Effector memory CD4-positive, alpha-beta T cell (primary cell): ENCODE data around the gene RAB11B.
"Not testable (repeated sequence)": the region's sequence is repeated elsewhere in the genome, so short reads cannot be mapped to it uniquely, and the experiment has no call there.

Experiments
- DNase-seq, 3 donors: peaks; one replicate each; pipeline ENCODE4 v3.0.0-alpha.2; 2020
- H3K27ac ChIP-seq: 2 replicates; pipeline ENCODE4 v1.7.0; 2013; ENCODE audit warnings: mild to moderate bottlenecking, low read length, moderate library complexity; ENCODE audit not compliant: insufficient read depth, poor library complexity, severe bottlenecking
- H3K27me3 ChIP-seq: replicated peaks from 2 replicates; pipeline ENCODE4 v1.7.0; 2013; ENCODE audit warnings: mild to moderate bottlenecking, low read length; ENCODE audit not compliant: insufficient read depth, control insufficient read depth, poor library complexity, severe bottlenecking
- H3K36me3 ChIP-seq: 2 replicates; pipeline ENCODE4 v1.7.0; 2013; ENCODE audit warnings: mild to moderate bottlenecking, low read length, moderate library complexity; ENCODE audit not compliant: control insufficient read depth, insufficient read depth
- H3K4me1 ChIP-seq: 2 replicates; pipeline ENCODE4 v1.7.0; 2013; ENCODE audit warnings: low read length, mild to moderate bottlenecking; ENCODE audit not compliant: control insufficient read depth, insufficient read depth, poor library complexity, severe bottlenecking
- H3K4me3 ChIP-seq: 2 replicates; pipeline ENCODE4 v1.7.0; 2013; ENCODE audit warnings: low read length, low read depth, mild to moderate bottlenecking; ENCODE audit not compliant: insufficient read depth, poor library complexity, severe bottlenecking
- H3K9me3 ChIP-seq: 2 replicates; pipeline ENCODE4 v1.7.0; 2013; ENCODE audit warnings: mild to moderate bottlenecking, low read length, moderate library complexity; ENCODE audit not compliant: control insufficient read depth

Gene RAB11B

DNA sequence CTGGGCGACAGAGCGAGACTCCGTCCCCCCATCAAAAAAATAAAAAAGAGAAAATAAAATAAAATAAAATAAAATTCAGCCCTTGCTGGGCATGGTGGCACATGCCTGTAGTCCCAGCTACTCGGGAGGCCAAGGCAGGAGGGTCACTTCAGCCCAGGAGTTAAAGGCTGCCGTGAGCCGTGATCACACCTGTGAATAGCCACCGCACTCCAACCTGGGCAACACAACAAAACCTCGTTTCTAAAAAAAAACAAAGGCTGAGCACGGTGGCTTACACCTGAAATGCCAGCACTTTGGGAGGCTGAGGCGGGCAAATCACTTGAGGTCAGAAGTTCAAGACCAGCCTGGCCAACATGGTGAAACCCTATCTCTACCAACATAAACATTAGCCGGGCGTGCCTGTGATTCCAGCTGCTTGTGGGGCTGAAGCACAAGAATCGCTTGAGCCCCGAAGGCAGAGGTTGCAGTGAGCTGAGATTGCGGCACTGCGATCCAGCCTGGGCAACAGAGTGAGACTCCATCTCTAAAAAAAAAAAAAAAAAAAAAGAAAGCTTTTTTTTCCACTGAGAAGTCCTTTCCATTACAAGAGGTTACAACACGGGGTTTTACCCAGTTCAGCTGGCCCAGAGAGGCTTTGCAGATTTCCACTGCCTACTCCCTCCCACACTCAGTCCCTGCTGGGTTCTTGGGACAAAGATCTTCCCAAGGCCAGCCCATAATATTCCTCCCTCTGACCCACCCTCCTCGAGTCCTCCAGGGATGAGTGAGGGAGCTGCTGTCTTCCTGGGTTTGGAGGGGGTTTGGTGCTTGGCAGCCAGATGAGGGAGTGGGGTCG is 19.8 kb upstream of the RAB11B start:
- peaks cover 4% of the 10 kb centered on the region for H3K27me3 ChIP-seq
- no peak overlapping the region for H3K4me3 ChIP-seq
- H3K9me3 ChIP-seq = no peaks in the 10 kb centered on the region
- H3K36me3 ChIP-seq = no peaks in the 10 kb centered on the region
- no peaks in the 10 kb centered on the region for H3K4me1 ChIP-seq
- no peak for DNase-seq
- H3K27ac ChIP-seq = no peak overlapping the region

DNA sequence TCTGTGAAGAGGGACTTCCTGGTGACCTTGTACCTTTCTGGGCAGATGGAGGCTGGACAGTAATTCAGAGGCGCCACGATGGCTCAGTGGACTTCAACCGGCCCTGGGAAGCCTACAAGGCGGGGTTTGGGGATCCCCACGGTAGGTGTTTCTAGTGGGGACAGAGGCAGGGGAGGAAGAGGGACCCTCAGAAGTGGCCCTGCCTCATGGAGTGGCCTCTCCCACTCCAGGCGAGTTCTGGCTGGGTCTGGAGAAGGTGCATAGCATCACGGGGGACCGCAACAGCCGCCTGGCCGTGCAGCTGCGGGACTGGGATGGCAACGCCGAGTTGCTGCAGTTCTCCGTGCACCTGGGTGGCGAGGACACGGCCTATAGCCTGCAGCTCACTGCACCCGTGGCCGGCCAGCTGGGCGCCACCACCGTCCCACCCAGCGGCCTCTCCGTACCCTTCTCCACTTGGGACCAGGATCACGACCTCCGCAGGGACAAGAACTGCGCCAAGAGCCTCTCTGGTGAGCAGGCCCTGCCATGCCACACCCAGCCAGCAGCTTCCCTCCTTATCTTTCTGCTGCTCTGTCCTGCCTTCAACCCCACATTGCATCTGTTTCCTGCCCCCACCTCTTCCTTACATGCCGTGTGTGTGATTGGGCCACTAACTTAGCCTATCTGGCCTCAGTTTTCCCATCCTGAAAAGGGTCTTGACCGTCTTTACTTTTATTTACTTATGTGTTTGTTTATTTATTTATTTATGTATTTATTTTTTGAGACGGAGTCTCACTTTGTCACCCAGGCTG is 19.0 kb upstream of the RAB11B start:
- Histone ChIP-seq H3K27me3 (peaks cover 4% of the 10 kb centered on the region), H3K27ac (no peak overlapping the region), H3K9me3 (no peaks in the 10 kb centered on the region), H3K36me3 (no peaks in the 10 kb centered on the region), H3K4me1 (no peaks in the 10 kb centered on the region), H3K4me3 (no peak overlapping the region)
- DNase-seq = no peak

DNA sequence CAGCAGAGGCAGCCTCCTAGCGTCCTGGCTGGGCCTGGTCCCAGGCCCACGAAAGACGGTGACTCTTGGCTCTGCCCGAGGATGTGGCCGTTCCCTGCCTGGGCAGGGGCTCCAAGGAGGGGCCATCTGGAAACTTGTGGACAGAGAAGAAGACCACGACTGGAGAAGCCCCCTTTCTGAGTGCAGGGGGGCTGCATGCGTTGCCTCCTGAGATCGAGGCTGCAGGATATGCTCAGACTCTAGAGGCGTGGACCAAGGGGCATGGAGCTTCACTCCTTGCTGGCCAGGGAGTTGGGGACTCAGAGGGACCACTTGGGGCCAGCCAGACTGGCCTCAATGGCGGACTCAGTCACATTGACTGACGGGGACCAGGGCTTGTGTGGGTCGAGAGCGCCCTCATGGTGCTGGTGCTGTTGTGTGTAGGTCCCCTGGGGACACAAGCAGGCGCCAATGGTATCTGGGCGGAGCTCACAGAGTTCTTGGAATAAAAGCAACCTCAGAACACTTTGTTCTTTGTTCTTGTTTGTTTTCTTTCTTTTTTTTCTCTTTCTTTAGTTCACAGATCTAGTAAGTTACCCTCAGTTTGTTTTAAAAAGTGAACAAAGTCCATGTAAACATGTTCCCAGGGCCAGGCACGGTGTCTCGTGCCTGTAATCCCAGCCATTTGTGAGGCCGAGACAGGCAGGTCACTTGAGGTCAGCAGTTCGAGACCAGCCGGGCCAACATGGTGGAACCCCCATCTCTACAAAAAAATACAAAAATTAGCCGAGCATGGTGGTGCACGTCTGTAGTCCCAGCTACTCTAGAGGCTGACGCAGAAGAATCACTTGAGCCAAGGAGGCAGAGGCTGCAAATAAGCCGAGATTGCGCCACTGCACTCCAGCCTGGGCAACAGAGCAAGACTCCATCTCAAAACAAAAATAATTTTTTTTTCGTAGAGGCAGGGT is 16.0 kb upstream of the RAB11B start:
- Histone ChIP-seq H3K36me3 (no peaks in the 10 kb centered on the region), H3K9me3 (no peaks in the 10 kb centered on the region), H3K27ac (no peak overlapping the region), H3K4me3 (no peak overlapping the region), H3K4me1 (peaks cover 4% of the 10 kb centered on the region), H3K27me3 (no peaks in the 10 kb centered on the region)
- no peak for DNase-seq

DNA sequence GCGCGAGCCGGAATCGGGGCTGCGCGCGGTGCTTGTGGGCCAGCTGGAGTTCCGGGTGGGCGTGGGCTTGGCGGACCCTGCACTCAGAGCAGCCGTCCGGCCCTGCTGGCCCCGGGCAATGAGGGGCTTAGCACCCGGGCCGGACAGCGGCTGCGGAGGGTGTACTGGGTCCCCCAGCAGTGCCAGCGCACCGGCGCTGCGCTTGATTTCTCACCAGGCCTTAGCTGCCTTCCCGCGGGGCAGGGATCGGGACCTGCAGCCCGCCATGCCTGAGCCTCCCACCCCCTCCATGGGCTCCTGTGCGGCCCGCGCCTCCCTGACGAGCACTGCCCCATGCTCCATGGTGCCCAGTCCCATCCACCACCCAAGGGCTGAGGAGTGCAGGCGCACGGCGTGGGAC is 14.4 kb upstream of the RAB11B start:
- H3K27ac ChIP-seq, H3K27me3 ChIP-seq, H3K9me3 ChIP-seq, H3K36me3 ChIP-seq, H3K4me1 ChIP-seq, DNase-seq, H3K4me3 ChIP-seq: not testable (repeated sequence)

DNA sequence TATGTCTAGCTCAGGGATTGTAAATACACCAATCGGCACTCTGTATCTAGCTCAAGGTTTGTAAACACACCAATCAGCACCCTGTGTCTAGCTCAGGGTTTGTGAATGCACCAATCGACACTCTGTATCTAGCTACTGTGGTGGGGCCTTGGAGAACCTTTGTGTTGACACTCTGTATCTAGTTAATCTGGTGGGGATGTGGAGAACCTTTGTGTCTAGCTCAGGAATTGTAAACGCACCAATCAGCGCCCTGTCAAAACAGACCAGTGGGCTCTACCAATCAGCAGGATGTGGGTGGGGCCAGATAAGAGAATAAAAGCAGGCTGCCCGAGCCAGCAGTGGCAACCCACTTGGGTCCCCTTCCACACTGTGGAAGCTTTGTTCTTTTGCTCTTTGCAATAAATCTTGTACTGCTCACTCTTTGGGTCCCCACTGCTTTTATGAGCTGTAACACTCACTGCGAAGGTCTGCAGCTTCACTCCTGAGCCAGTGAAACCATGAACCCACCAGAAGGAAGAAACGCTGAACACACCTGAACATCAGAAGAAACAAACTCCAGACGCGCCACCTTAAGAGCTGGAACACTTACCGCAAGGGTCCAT is 13.7 kb upstream of the RAB11B start:
- not testable (repeated sequence) for H3K27me3 ChIP-seq, H3K9me3 ChIP-seq

DNA sequence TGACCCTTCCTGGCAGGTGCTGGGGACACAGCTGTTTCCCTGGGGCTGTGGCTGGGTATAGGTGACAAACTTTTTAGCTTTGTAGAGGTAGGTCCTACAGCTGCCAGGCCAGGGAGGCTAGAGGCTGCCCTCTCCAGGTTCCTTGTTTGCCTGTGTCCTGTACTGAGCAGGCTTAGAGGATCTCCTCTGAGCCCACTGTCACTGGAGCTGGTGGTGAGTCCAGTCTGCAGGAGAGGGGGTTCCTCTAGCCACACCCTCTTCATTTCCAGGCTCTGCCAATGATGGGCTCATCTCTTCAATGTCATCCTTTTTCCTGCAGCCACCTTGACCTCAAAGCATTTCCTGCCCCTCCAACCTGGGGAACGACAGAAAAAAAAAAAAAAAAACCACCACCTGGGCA is 12.6 kb upstream of the RAB11B start:
- no peak for DNase-seq
- H3K9me3 ChIP-seq = no peaks in the 10 kb centered on the region
- H3K4me1 ChIP-seq = peaks cover 4% of the 10 kb centered on the region
- H3K36me3 ChIP-seq = no peaks in the 10 kb centered on the region
- no peak overlapping the region for H3K27ac ChIP-seq
- H3K4me3 ChIP-seq = no peak overlapping the region
- H3K27me3 ChIP-seq = no peaks in the 10 kb centered on the region

More for the DNA sequence above, 13.7 kb upstream of the RAB11B start:
- H3K27ac ChIP-seq, H3K4me3 ChIP-seq, H3K36me3 ChIP-seq, DNase-seq, H3K4me1 ChIP-seq: not testable (repeated sequence)

DNA sequence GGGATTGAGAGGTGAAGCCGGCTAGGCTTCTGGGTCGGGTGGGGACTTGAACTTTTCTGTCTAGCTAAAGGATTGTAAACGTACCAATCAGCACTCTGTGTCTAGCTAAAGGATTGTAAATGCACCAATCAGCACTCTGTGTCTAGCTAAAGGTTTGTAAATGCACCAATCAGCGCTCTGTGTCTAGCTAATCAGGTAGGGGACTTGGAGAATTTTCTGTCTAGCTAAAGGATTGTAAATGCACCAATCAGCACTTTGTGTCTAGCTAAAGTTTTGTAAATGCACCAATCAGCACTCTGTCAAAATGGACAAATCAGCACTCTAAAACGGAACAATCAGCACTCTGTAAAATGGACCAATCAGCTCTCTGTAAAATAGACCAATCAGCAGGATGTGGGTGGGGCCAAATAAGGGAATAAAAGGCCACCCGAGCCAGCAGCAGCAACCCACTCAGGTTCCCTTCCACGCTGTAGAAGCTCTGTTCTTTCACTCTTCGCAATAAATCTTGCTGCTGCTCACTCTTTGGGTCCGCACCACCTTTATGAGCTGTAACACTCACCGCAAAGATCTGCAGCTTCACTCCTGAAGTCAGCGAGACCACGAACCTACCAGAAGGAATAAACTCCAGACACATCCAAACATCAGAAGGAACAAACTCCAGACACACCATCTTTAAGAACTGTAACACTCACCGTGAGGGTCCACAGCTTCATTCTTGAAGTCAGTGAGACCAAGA is 10.8 kb upstream of the RAB11B start:
- H3K27me3 ChIP-seq, H3K4me1 ChIP-seq, H3K4me3 ChIP-seq, H3K27ac ChIP-seq, DNase-seq, H3K36me3 ChIP-seq, H3K9me3 ChIP-seq: not testable (repeated sequence)

DNA sequence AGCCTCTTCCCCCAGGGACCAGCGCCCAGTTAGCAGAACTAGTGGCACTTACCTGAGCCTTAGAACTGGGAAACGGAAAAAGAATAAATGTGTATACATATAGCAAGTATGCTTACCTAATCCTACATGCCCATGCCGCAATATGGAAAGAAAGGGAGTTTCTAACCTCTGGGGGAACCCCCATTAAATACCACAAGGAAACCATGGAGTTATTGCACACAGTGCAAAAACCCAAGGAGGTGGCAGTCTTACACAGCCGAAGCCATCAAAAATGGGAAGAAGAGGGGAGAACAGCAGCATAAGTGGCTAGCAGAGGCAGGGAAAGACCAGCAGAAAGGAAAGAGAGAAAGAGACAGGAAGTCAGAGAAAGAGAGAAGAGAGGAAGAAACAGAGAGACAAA is 5.6 kb upstream of the RAB11B start:
- not testable (repeated sequence) for H3K27ac ChIP-seq, H3K4me3 ChIP-seq

DNA sequence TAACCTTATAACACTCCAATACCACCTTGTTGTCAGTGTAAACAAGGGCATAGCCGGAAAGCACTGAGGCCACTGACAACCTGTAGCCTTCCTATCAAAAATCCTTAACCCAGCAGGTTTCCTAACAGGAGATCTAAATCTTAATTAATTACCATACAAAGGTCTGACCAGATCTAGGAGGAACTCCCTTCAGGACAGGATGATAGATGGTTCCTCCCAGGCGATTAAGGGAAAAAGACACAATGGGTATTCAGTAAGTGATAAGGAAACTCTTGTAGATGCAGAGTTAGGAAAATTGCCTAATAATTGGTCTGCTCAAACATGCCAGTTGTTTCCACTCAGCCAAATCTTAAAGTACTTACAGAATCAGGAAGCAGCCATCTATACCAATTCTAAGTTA is 5.1 kb upstream of the RAB11B start:
- not testable (repeated sequence) for H3K27ac ChIP-seq, H3K4me1 ChIP-seq

More for the DNA sequence above, 5.6 kb upstream of the RAB11B start:
- not testable (repeated sequence) for H3K36me3 ChIP-seq, H3K4me1 ChIP-seq, DNase-seq, H3K27me3 ChIP-seq, H3K9me3 ChIP-seq

More for the DNA sequence above, 5.1 kb upstream of the RAB11B start:
- not testable (repeated sequence) for H3K9me3 ChIP-seq, H3K36me3 ChIP-seq, H3K27me3 ChIP-seq, H3K4me3 ChIP-seq, DNase-seq
